Measurements from ENCODE around the gene APLP2.

Gene APLP2

DNA sequence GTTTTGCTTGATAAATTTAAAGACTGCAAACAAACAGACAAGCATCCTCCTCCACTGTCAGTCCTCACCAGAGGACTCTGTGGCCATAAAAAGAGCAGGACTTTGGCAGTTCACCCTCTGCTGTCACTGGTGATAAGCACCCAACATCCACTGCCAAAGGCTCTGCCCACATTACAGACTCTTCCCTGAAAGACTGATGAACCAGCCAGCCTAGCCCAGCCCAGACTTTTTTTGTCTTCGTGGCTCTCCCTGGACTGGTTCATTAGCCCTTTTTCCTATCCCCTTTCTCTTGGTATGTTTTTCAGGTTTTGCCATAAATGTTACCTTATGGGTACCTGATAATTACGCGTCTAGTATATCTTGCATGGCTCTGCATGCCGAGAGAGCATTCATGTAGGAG lies 104.9 kb downstream of the APLP2 start:
- TF ChIP-seq, protein P1, sequence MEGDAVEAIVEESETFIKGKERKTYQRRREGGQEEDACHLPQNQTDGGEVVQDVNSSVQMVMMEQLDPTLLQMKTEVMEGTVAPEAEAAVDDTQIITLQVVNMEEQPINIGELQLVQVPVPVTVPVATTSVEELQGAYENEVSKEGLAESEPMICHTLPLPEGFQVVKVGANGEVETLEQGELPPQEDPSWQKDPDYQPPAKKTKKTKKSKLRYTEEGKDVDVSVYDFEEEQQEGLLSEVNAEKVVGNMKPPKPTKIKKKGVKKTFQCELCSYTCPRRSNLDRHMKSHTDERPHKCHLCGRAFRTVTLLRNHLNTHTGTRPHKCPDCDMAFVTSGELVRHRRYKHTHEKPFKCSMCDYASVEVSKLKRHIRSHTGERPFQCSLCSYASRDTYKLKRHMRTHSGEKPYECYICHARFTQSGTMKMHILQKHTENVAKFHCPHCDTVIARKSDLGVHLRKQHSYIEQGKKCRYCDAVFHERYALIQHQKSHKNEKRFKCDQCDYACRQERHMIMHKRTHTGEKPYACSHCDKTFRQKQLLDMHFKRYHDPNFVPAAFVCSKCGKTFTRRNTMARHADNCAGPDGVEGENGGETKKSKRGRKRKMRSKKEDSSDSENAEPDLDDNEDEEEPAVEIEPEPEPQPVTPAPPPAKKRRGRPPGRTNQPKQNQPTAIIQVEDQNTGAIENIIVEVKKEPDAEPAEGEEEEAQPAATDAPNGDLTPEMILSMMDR (IDR thresholded peaks at IDR 0.05; ENCODE audit: borderline replicate concordance, control extremely low read depth, extremely low read depth, insufficient read depth, missing control alignments) = no peak
- in situ Hi-C loops (cut with MboI; ENCODE audit: low sequenced_read_pairs, unreplicated experiment) = no loop called here
- DNase-seq (ENCODE audit: low spot score) = no peak

DNA sequence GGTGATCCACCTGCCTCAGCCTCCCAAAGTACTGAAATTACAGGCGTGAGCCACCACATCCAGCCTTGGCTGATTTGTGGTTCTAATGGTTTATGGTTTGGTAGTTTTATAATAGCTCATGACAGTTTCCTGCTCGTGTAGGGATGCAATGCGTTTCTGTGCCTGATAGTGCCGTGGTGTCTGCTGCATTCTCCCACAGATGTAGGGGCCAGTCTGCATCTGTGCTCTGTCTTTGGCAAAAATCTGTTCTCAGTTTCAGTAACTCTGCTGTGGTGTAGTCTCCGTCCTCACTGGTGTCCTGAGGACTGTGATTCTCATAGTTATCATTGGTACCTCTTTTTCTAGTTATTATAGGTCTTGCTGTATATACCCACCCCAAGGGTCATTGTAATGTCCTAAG lies 106.2 kb downstream of the APLP2 start:
- DNase-seq (ENCODE audit: low spot score) = no peak
- in situ Hi-C loops (cut with MboI; ENCODE audit: low sequenced_read_pairs, unreplicated experiment) = no loop called here
- TF ChIP-seq, protein P1 (IDR thresholded peaks at IDR 0.05; ENCODE audit: borderline replicate concordance, control extremely low read depth, extremely low read depth, insufficient read depth, missing control alignments) = no peak

DNA sequence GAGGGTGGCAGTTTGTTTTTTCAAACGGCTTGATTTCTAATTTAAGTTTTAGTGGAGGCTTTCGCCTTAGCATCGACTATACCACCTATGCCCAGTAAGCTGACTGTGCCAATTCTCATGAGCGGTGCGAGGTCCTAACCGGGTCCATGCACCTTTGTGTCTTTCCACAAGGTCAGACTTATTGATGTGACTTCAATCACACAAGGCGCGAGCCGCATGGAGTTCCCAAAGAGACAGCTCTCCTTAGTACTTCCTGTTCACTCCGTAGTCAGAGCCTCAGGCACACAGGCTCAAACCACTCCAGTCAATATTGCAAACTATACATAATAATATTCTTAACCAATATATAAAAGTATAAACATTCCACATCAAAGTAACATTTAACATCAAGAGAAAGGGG lies 108.1 kb downstream of the APLP2 start:
- in situ Hi-C loops (cut with MboI; ENCODE audit: low sequenced_read_pairs, unreplicated experiment) = no loop called here

DNA sequence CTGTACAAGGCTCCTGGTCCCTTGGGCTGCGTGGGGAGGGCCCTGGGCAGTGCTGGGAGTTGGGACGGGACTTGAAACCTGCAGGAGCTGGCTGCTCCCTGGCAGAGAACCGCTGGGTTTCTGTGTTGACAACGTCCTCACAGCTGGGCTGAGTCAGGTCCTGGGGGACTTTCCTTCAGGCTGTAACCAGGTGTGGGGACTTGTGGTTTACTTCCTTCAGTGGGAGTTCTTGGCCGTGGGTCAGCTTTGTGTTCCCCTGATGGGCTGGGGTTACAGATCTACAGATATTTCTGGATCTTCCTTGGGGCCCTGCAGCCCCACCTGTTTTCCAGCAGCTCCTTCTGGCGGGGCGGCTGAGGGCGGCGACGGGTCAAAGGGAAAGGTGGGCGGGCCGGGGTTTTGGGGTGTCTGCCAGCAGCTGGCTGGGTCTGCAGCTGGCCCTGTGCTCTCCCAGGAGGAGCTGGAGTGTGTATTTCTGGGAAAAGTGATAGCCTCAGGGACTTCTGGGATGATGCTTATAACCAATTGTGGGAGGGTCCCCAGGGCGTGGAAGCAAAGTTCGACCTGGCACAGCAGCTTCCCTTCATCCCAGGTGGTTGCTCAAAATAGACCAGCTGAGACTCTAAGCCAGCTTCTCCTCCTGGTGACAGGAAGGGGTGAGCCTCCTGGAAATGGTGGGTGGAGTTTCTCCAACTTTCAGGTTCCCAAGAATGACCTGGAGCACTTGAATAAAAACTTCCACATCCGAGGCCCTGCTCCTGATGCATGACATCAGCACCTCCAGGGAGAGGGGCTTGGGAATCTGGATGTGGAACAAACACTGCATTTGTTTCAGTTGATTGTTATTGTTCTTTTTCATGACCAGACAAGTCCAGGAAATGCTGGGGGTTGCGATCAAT lies 109.0 kb downstream of the APLP2 start:
- no peak for DNase-seq (ENCODE audit: low spot score)
- TF ChIP-seq, protein P1 (IDR thresholded peaks at IDR 0.05; ENCODE audit: borderline replicate concordance, control extremely low read depth, extremely low read depth, insufficient read depth, missing control alignments) = no peak
- in situ Hi-C loops (cut with MboI; ENCODE audit: low sequenced_read_pairs, unreplicated experiment) = no loop called here

More for the DNA sequence above, 108.1 kb downstream of the APLP2 start:
- TF ChIP-seq, protein P1 (IDR thresholded peaks at IDR 0.05; ENCODE audit: borderline replicate concordance, control extremely low read depth, extremely low read depth, insufficient read depth, missing control alignments) = no peak
- no peak for DNase-seq (ENCODE audit: low spot score)

DNA sequence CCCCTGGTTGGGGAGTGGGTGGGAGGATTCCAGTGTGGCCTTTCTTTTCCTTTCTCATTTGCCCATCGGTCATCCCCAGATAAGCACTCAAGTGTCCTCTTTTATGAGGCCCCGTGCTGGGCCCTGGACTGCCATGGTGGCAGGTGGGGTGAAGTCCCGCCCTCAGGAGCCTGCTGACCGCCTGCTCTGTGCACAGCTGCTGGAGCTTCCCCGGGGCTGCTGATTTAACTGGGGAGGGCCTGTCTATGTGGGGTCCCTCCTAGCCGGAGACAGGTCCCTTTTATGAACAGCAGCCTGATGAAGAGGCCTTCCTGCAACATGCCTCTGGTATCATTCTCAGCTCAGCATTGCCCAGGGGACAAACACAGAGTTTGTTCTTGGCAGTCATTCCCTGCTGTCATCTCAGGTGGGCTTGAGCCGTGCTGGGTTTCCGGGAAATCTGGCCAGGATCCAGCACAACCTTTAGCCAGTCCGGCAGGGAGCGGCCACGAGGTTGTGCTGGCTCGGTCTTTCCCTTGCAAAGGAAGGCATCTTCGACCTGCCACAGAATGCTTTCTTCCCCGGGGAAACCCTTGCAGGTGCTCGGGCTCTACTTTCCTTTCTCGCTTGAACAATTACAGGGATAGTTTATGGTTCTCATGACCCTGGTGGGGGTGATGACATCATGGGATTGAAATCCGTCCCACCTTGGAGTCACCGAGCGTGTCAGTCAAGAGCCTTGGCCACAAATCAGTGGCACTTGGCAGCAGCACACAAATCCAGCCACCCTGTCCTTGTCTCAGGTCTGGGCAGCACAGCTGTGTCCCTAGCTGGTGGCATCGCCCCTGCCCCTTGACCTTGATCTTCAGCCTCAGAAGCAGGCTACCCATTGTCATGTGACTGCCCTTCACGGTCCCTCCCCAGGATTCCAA lies 110.0 kb downstream of the APLP2 start:
- TF ChIP-seq, protein P1 (IDR thresholded peaks at IDR 0.05; ENCODE audit: borderline replicate concordance, control extremely low read depth, extremely low read depth, insufficient read depth, missing control alignments) = no peak
- DNase-seq (ENCODE audit: low spot score) = no peak
- in situ Hi-C loops (cut with MboI; ENCODE audit: low sequenced_read_pairs, unreplicated experiment) = no loop called here

DNA sequence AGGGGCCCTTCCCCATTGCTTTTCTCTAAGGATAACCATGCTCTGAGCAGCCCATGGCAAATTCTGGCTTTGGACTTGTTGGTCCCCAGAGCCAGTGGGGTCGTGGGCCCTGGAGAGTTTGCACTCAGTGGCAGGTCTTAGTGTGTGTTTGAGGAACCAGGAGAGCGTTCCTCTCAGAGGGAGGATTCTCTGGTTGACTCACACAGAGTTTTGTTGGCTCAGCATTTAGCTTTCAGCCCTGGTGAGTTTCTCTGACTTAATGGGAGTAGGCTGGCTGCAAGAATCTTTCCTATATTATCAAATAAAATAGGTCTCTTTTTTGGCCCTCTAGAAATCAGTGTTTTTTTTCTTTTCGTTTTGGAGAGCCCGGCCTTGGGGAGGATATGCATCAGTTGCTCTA lies 110.8 kb downstream of the APLP2 start:
- no peak for DNase-seq (ENCODE audit: low spot score)
- in situ Hi-C loops (cut with MboI; ENCODE audit: low sequenced_read_pairs, unreplicated experiment) = no loop called here
- TF ChIP-seq, protein P1 (IDR thresholded peaks at IDR 0.05; ENCODE audit: borderline replicate concordance, control extremely low read depth, extremely low read depth, insufficient read depth, missing control alignments) = no peak

All from GM13976 (cell line).